Lower leg skin (tissue), 4 donors: ENCODE data around the gene CTH. TPM values are rescaled to one million over a fixed set of nuclear protein-coding genes. Genes with fewer than 3 reads are reported as not detected.

ENCODE experiments used
- DNase-seq, 2 donors: peaks; one replicate each; pipeline ENCODE4 v3.0.0-alpha.2; 2019; ENCODE audit warnings: low spot score in 2 of 2
- H3K4me3 ChIP-seq: fragments of 200-600 bp; sonication (generic); 2 replicates; pipeline ENCODE4 v1.5.1; 2017; ENCODE audit warnings: mild to moderate bottlenecking, low read depth; ENCODE audit not compliant: poor library complexity, severe bottlenecking
- POLR2A ChIP-seq, 2 donors: fragments of 450-650 bp; IDR thresholded peaks; one replicate each; pipeline ENCODE4 v1.6.1; 2016 to 2017; ENCODE audit warnings: antibody characterized with exemption in 2 of 2, mild to moderate bottlenecking in 1 of 2, moderate library complexity in 1 of 2
- WGBS, 2 donors: methylation state at CpG; one replicate each; pipeline ENCODE4 v1.1.5; 2018; 5-methylcytosine and 5-hydroxymethylcytosine counted together
- intact Hi-C: fragments of 100-400 bp; cut with DNase I; formaldehyde crosslinking; loops from one replicate; pipeline ENCODE4 v1.15.0; 2023; ENCODE audit warnings: low total_unique reads
- total RNA-seq, 4 donors: library from RNA; depleted of rRNA; stranded (reverse); fragments of >200 nt; gene quantifications; one replicate each; pipeline ENCODE4 v1.1.0, GENCODE V29; 2016
- TF ChIP-seq, protein P1 (sequence below), 3 donors: fragments of 450-650 bp; IDR thresholded peaks; one replicate each; pipeline ENCODE4 v1.5.1; 2016; ENCODE audit warnings: antibody characterized with exemption in 3 of 3, mild to moderate bottlenecking in 3 of 3, moderate library complexity in 2 of 3

CTH gene
- total RNA-seq, 4 donors from 2014 or later = 0.88 to 2.8 (median 2.2) TPM

GRCh38 chr1:70385477-70385876, 25.6 kb upstream of the CTH start:
- 92% methylated on average over 6 of the region's 6 CpGs for WGBS, 2 donors
- DNase-seq = no peak
- TF ChIP-seq, protein P1, sequence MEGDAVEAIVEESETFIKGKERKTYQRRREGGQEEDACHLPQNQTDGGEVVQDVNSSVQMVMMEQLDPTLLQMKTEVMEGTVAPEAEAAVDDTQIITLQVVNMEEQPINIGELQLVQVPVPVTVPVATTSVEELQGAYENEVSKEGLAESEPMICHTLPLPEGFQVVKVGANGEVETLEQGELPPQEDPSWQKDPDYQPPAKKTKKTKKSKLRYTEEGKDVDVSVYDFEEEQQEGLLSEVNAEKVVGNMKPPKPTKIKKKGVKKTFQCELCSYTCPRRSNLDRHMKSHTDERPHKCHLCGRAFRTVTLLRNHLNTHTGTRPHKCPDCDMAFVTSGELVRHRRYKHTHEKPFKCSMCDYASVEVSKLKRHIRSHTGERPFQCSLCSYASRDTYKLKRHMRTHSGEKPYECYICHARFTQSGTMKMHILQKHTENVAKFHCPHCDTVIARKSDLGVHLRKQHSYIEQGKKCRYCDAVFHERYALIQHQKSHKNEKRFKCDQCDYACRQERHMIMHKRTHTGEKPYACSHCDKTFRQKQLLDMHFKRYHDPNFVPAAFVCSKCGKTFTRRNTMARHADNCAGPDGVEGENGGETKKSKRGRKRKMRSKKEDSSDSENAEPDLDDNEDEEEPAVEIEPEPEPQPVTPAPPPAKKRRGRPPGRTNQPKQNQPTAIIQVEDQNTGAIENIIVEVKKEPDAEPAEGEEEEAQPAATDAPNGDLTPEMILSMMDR (IDR thresholded peaks at IDR 0.05) = no peak
- TF ChIP-seq POLR2A (IDR thresholded peaks at IDR 0.05) = no peak
- intact Hi-C loops = no loop called here
- no peak overlapping the region for H3K4me3 ChIP-seq

DNA sequence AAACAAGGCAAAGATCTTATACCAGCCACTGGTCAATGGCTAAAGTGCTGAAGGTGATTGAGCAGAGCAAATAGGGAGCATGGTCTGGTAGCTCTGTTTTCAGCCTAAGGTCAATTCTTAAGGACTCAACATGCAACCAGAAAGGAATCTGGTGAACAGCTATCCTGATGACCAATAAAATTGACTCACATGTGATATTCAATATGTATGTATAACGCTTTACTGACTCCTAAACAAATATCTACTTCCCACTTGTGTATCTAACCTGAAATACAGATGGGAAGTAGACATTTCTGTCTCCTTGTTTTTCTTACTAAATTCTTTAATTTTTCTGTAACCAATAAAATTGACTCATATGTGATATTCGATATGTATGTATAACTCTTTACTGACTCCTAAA, 24.9 kb upstream of the CTH start:
- TF ChIP-seq, protein P1 (IDR thresholded peaks at IDR 0.05) = no peak
- no peak for TF ChIP-seq POLR2A (IDR thresholded peaks at IDR 0.05)
- no peak overlapping the region for H3K4me3 ChIP-seq
- WGBS, 2 donors = 87 to 88% methylated on average over 2 of the region's 2 CpGs
- no peak for DNase-seq
- intact Hi-C loops = no loop called here

- TF ChIP-seq, protein P1 (IDR thresholded peaks at IDR 0.05) = no peak
- TF ChIP-seq POLR2A (IDR thresholded peaks at IDR 0.05) = no peak
- WGBS, 2 donors = 87 to 96% methylated on average over 5 of the region's 5 CpGs
- no peak overlapping the region for H3K4me3 ChIP-seq
- DNase-seq = no peak
- intact Hi-C loops = no loop called here
Measured at GRCh38 chr1:70387507-70387906, 23.6 kb upstream of the CTH start.

GRCh38 chr1:70392626-70393025, 18.4 kb upstream of the CTH start:
- no peak for TF ChIP-seq POLR2A (IDR thresholded peaks at IDR 0.05)
- TF ChIP-seq, protein P1 (IDR thresholded peaks at IDR 0.05) = no peak
- DNase-seq = no peak
- intact Hi-C loops = no loop called here
- H3K4me3 ChIP-seq = no peak overlapping the region

DNA sequence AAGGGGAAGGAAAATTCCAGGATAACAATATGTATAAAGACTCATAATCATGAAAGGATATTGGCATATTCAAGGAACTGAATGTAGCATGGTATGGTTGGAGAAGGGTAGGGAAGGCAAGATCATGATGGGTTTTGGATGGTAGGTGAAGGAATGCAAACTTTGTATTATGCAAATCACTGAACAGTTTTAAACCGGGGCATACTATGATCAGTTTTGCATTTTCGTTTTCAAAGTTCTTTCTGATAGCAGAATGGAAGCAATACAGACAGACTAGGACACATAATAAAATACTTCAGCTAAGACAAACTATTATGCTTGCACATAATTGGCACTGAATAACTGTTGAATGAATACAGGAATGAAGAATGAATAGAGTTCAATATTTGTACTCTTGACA, 14.5 kb upstream of the CTH start:
- intact Hi-C loops = no loop called here
- H3K4me3 ChIP-seq = no peak overlapping the region
- 75 to 76% methylated on average over 2 of the region's 2 CpGs for WGBS, 2 donors
- no peak for DNase-seq
- TF ChIP-seq, protein P1 (IDR thresholded peaks at IDR 0.05) = no peak
- TF ChIP-seq POLR2A (IDR thresholded peaks at IDR 0.05) = no peak

- 66 to 74% methylated on average over 7 of the region's 7 CpGs for WGBS, 2 donors
- no peak overlapping the region for H3K4me3 ChIP-seq
- DNase-seq = no peak
- intact Hi-C loops = no loop called here
- TF ChIP-seq, protein P1 (IDR thresholded peaks at IDR 0.05) = no peak
- TF ChIP-seq POLR2A (IDR thresholded peaks at IDR 0.05) = no peak
Measured at GRCh38 chr1:70397013-70397412, 14.1 kb upstream of the CTH start.
